Transverse colon (tissue), 4 donors: ENCODE results near the gene COL6A2. TPM values are rescaled to one million over a fixed set of nuclear protein-coding genes. Genes with fewer than 3 reads are reported as not detected.
"Not testable (repeated sequence)": the region's sequence is repeated elsewhere in the genome, so short reads cannot be mapped to it uniquely, and the experiment has no call there.

Source experiments
- DNase-seq: peaks from one replicate; pipeline ENCODE4 v3.0.0-alpha.2; 2019
- H3K27ac ChIP-seq, 4 donors: fragments of 200-600 bp; sonication (generic); 2 replicates each; pipeline ENCODE4 v1.5.1; 2016 to 2018; ENCODE audit warnings: inconsistent platforms in 4 of 4
- H3K27me3 ChIP-seq: fragments of 200-600 bp; sonication (generic); 2 replicates; pipeline ENCODE4 v1.5.1; 2017; ENCODE audit warnings: inconsistent platforms
- H3K36me3 ChIP-seq, 4 donors: fragments of 200-600 bp; sonication (generic); 2 replicates each; pipeline ENCODE4 v1.5.1; 2017 to 2019; ENCODE audit warnings: inconsistent platforms in 4 of 4
- H3K4me1 ChIP-seq, 4 donors: fragments of 200-600 bp; sonication (generic); 2 replicates each; pipeline ENCODE4 v1.5.1; 2017 to 2020; ENCODE audit warnings: inconsistent platforms in 4 of 4
- H3K4me3 ChIP-seq, 4 donors: fragments of 200-600 bp; sonication (generic); 1 replicate in 1 of 4; 2 replicates in 3 of 4; pipeline versions ENCODE4 v1.5.1 to v1.6.1; 2017 to 2019; ENCODE audit warnings: inconsistent platforms in 4 of 4
- H3K9me3 ChIP-seq, 2 donors: fragments of 200-600 bp; sonication (generic); 2 replicates each; pipeline ENCODE4 v1.5.1; 2017 to 2019; ENCODE audit warnings: inconsistent platforms in 2 of 2
- EP300 ChIP-seq: sonication (generic); formaldehyde crosslinking; IDR thresholded peaks from one replicate; pipeline ENCODE4 v1.6.1; 2017; ENCODE audit warnings: antibody characterized with exemption, low read depth
- POLR2A ChIP-seq: fragments of 450-650 bp; IDR thresholded peaks from one replicate; pipeline ENCODE4 v1.6.1; 2016; ENCODE audit warnings: antibody characterized with exemption, mild to moderate bottlenecking, moderate library complexity
- POLR2AphosphoS5 ChIP-seq, 3 donors: sonication (generic); formaldehyde crosslinking; IDR thresholded peaks; one replicate each; pipeline ENCODE4 v1.6.1; 2016; ENCODE audit warnings: antibody characterized with exemption in 3 of 3
- WGBS, 2 donors: methylation state at CpG; one replicate each; pipeline ENCODE4 v1.1.5; 2018; ENCODE audit warnings: low coverage in 1 of 2; 5-methylcytosine and 5-hydroxymethylcytosine counted together
- in situ Hi-C, 4 donors: fragments of 200-750 bp; cut with MboI; loops; one replicate each; pipeline versions ENCODE4 v1.15.0 to v1.15.1; 2017; ENCODE audit warnings: low sequenced_read_pairs in 3 of 4, low pct_ligation_motif_present in 1 of 4, low pct_unique_long_range_greater_than_20kb in 1 of 4
- intact Hi-C: fragments of 100-400 bp; cut with DNase I; formaldehyde crosslinking; loops from one replicate; pipeline ENCODE4 v1.15.1; 2023; ENCODE audit warnings: low total_unique reads
- total RNA-seq, 4 donors: library from RNA; depleted of rRNA; stranded (reverse); fragments of >200 nt; gene quantifications; one replicate each; pipeline ENCODE4 v1.1.0, GENCODE V29; 2016
- TF ChIP-seq, protein P1 (sequence below), 5 experiments: fragments of 200-600 bp in 3 of 5; fragments of 450-650 bp in 2 of 5; sonication (generic) in 3 of 5; IDR thresholded peaks; 1 replicate in 2 of 5; 2 replicates in 3 of 5; pipeline ENCODE4 v1.5.1; 2016 to 2017; ENCODE audit warnings: antibody characterized with exemption in 5 of 5, inconsistent platforms in 3 of 5, mild to moderate bottlenecking in 2 of 5, moderate library complexity in 1 of 5

The COL6A2 gene
- total RNA-seq, 4 donors from 2014 or later, result 172 to 550 (median 346) TPM

- DNase-seq, result no peak
- intact Hi-C loops, result no loop called here
- no peak for TF ChIP-seq POLR2A
- TF ChIP-seq EP300, result no peak
- TF ChIP-seq POLR2AphosphoS5 (IDR thresholded peaks at IDR 0.05), result no peak
- TF ChIP-seq, protein P1, sequence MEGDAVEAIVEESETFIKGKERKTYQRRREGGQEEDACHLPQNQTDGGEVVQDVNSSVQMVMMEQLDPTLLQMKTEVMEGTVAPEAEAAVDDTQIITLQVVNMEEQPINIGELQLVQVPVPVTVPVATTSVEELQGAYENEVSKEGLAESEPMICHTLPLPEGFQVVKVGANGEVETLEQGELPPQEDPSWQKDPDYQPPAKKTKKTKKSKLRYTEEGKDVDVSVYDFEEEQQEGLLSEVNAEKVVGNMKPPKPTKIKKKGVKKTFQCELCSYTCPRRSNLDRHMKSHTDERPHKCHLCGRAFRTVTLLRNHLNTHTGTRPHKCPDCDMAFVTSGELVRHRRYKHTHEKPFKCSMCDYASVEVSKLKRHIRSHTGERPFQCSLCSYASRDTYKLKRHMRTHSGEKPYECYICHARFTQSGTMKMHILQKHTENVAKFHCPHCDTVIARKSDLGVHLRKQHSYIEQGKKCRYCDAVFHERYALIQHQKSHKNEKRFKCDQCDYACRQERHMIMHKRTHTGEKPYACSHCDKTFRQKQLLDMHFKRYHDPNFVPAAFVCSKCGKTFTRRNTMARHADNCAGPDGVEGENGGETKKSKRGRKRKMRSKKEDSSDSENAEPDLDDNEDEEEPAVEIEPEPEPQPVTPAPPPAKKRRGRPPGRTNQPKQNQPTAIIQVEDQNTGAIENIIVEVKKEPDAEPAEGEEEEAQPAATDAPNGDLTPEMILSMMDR (IDR thresholded peaks at IDR 0.05), result no peak
- Histone ChIP-seq H3K4me1 (peaks cover 0 to 3% (median 0%) of the 10 kb centered on the region in 4 donors), H3K4me3 (no peak overlapping the region), H3K27me3 (peaks cover 29% of the 10 kb centered on the region), H3K27ac (no peak overlapping the region), H3K9me3 (no peaks in the 10 kb centered on the region), H3K36me3 (no peaks in the 10 kb centered on the region)
- in situ Hi-C loops, result no loop called here
These were observed 67.2 kb downstream of the COL6A2 start for GRCh38 chr21:46165098-46165497.

- no peaks in the 10 kb centered on the region for H3K4me1 ChIP-seq
- DNase-seq, result no peak
- no peaks in the 10 kb centered on the region for H3K36me3 ChIP-seq
- peaks cover 9% of the 10 kb centered on the region for H3K27me3 ChIP-seq
- in situ Hi-C loops, result no loop called here
- intact Hi-C loops, result no loop called here
- WGBS, 2 donors, result 85 to 90% methylated on average over 3 to 12 of the region's 14 CpGs
- no peaks in the 10 kb centered on the region for H3K9me3 ChIP-seq
- no peak overlapping the region for H3K27ac ChIP-seq
- TF ChIP-seq, protein P1 (IDR thresholded peaks at IDR 0.05), result no peak
- TF ChIP-seq POLR2AphosphoS5 (IDR thresholded peaks at IDR 0.05) (no peak), POLR2A (no peak), EP300 (no peak)
- H3K4me3 ChIP-seq, result no peak overlapping the region
These were observed 70.3 kb downstream of the COL6A2 start for GRCh38 chr21:46168238-46168637.

DNA sequence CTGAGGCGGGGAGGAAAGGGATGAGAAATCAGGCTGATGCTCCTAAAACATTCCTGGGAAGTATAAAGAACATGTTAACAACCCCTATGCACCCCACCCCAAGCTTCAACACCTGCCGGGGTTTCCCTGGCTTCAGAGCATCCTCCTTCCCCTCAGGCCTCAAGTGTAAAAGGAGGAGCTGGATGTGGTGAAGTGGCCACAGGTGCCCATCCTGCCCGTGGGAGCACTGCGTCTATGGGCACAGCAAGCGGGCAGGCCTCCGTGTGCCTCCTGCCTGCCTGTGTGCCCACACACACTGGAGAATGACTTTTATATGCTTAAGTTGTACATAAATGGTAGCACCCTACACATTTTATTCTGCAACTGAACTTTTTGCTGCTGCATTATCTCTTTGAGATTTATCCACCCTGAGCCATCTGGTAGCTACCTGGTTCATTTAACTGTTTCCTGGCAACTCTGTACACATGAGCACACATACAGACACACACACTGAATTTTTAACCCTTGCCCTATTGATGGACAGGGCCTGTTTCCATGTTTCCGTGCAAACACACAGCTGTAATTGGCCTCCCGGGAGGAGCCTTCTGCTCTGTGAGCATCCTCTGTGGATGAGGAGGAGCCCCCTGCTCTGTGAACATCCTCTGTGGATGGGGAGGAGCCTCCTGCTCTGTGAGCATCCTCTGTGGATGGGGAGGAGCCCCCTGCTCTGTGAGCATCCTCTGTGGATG is 70.9 kb downstream of the COL6A2 start:
- Histone ChIP-seq H3K36me3 (no peaks in the 10 kb centered on the region), H3K4me3 (no peak overlapping the region), H3K9me3 (no peaks in the 10 kb centered on the region), H3K27ac (no peak overlapping the region), H3K27me3 (peaks cover 5% of the 10 kb centered on the region), H3K4me1 (no peaks in the 10 kb centered on the region)
- in situ Hi-C loops, result no loop called here
- DNase-seq, result no peak
- intact Hi-C loops, result no loop called here
- TF ChIP-seq POLR2AphosphoS5 (IDR thresholded peaks at IDR 0.05) (no peak), EP300 (no peak), POLR2A (no peak)
- TF ChIP-seq, protein P1 (IDR thresholded peaks at IDR 0.05), result no peak
- 64 to 86% methylated on average over 4 to 8 of the region's 8 CpGs for WGBS, 2 donors

GRCh38 chr21:46170436-46171193 is 72.7 kb downstream of the COL6A2 start:
- intact Hi-C loops, in situ Hi-C loops, H3K27me3 ChIP-seq, H3K27ac ChIP-seq, H3K4me3 ChIP-seq, H3K4me1 ChIP-seq, H3K9me3 ChIP-seq, DNase-seq, H3K36me3 ChIP-seq: not testable (repeated sequence)
- 100% methylated on average over 1 of the region's 1 CpG for WGBS, 2 donors
